Measurements from ENCODE around the gene PRDM1. TPM values are rescaled to one million over a fixed set of nuclear protein-coding genes. Genes with fewer than 3 reads are reported as not detected.

The PRDM1 gene
- total and polyA plus RNA-seq, 2 of the 13 experiments (the other 11 are each of a cell fraction or from before 2014, with no cell fraction given): 0.13 TPM; not detected in 1

DNA sequence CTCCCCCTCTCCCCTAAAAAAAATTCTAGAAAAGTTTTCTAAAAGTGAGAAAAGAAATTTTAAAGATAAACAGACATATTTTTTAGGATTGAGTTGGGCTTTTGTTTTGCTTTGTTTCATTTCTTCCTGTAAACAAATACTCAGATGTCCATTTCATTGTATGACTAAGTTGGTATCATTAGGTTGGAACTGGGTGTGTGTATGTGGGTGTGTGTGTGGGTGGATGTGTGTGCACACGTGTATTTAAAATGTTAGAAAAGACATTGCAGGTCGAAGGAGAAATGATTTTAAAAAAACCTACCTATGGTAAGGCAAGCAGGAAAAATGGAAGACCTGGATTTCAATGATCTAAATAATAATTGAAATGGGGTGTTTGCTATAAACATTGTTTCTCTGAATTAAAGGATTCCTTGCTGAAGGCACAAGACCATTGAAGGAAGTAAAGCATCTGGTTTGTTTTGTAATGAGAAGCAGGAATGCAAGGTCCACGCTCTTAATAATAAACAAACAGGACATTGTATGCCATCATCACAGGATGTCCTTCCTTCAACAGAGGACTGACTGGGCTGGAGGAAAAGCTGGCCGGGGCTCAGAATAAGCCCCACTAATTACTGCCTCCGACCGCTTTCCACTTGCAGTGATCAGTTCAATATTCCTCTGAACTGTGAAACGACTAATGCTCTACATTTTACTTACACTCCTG, 996 bp upstream of the PRDM1 start (continued):
- TF ChIP-seq, protein P1, sequence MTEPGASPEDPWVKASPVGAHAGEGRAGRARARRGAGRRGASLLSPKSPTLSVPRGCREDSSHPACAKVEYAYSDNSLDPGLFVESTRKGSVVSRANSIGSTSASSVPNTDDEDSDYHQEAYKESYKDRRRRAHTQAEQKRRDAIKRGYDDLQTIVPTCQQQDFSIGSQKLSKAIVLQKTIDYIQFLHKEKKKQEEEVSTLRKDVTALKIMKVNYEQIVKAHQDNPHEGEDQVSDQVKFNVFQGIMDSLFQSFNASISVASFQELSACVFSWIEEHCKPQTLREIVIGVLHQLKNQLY (CRISPR knock-in tag; IDR thresholded peaks at IDR 0.05): no peak
- TF ChIP-seq, protein P2, sequence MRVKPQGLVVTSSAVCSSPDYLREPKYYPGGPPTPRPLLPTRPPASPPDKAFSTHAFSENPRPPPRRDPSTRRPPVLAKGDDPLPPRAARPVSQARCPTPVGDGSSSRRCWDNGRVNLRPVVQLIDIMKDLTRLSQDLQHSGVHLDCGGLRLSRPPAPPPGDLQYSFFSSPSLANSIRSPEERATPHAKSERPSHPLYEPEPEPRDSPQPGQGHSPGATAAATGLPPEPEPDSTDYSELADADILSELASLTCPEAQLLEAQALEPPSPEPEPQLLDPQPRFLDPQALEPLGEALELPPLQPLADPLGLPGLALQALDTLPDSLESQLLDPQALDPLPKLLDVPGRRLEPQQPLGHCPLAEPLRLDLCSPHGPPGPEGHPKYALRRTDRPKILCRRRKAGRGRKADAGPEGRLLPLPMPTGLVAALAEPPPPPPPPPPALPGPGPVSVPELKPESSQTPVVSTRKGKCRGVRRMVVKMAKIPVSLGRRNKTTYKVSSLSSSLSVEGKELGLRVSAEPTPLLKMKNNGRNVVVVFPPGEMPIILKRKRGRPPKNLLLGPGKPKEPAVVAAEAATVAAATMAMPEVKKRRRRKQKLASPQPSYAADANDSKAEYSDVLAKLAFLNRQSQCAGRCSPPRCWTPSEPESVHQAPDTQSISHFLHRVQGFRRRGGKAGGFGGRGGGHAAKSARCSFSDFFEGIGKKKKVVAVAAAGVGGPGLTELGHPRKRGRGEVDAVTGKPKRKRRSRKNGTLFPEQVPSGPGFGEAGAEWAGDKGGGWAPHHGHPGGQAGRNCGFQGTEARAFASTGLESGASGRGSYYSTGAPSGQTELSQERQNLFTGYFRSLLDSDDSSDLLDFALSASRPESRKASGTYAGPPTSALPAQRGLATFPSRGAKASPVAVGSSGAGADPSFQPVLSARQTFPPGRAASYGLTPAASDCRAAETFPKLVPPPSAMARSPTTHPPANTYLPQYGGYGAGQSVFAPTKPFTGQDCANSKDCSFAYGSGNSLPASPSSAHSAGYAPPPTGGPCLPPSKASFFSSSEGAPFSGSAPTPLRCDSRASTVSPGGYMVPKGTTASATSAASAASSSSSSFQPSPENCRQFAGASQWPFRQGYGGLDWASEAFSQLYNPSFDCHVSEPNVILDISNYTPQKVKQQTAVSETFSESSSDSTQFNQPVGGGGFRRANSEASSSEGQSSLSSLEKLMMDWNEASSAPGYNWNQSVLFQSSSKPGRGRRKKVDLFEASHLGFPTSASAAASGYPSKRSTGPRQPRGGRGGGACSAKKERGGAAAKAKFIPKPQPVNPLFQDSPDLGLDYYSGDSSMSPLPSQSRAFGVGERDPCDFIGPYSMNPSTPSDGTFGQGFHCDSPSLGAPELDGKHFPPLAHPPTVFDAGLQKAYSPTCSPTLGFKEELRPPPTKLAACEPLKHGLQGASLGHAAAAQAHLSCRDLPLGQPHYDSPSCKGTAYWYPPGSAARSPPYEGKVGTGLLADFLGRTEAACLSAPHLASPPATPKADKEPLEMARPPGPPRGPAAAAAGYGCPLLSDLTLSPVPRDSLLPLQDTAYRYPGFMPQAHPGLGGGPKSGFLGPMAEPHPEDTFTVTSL (CRISPR knock-in tag; IDR thresholded peaks at IDR 0.05; ENCODE audit: borderline replicate concordance): no peak
- TF ChIP-seq ZNF441 (CRISPR knock-in tag; IDR thresholded peaks at IDR 0.05; ENCODE audit: borderline replicate concordance) (no peak), ZNF180 (CRISPR knock-in tag; IDR thresholded peaks at IDR 0.05; ENCODE audit: borderline replicate concordance, low read depth) (no peak), ZEB1 (IDR thresholded peaks at IDR 0.05; ENCODE audit: insufficient replicate concordance, low read depth) (no peak), NR2F2 (IDR thresholded peaks at IDR 0.05; ENCODE audit: borderline replicate concordance, low read depth) (no peak), RAD51 (IDR thresholded peaks at IDR 0.05; ENCODE audit: borderline replicate concordance) (no peak), MATR3 (CRISPR knock-in tag; IDR thresholded peaks at IDR 0.05) (no peak), TCF12 (IDR thresholded peaks at IDR 0.05) (no peak), TCF12 (CRISPR knock-in tag; IDR thresholded peaks at IDR 0.05) (no peak), GPN1 (CRISPR knock-in tag; IDR thresholded peaks at IDR 0.05; ENCODE audit: borderline replicate concordance) (no peak), HDAC2 (CRISPR knock-in tag; IDR thresholded peaks at IDR 0.05) (no peak)
